ENCODE measurements around the gene DKK3. TPM values are rescaled to one million over a fixed set of nuclear protein-coding genes. Genes with fewer than 3 reads are reported as not detected.

Gene DKK3
- total RNA-seq, 2 donors from 2014 or later: 0.91 to 1.6 TPM

DNA sequence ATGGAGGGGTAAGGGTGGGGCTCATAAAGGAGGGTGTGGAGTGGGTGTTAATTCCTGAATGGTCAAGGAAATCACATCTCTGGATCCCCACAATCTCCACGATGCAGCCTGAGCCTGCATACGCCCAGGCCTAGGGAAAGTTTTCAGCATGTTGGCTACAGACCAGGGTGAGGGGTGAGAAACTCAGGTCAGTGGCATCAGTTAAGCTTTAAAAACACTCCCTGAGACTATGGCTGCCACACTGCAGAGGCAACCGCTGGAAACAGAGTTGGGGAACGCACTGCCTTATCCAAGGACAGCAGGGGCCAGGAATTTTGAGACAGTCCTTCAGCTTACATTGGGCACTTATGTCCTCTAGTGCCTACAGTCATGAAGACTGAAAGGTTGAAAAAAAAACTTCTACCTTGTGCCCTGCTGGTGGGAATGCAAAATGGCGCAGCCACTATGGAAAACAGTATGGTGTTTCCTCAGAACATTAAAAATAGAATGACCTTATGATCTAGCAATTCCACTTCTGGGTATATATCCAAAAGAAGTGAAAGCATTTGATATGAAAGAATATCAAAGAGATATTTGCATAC, 19.7 kb downstream of the DKK3 start:
- peaks cover 26% of the 10 kb centered on the region for H3K27me3 Mint-ChIP-seq
- H3K4me3 Mint-ChIP-seq: no peak overlapping the region
- peaks cover 4% of the 10 kb centered on the region for H3K4me1 Mint-ChIP-seq
- H3K36me3 Mint-ChIP-seq (ENCODE audit: low read depth): peaks cover 2% of the 10 kb centered on the region
- H3K9me3 ChIP-seq (ENCODE audit: control insufficient read depth, low read length, poor library complexity, severe bottlenecking): no peaks in the 10 kb centered on the region
- DNase-seq (no peak), ATAC-seq (no peak)
- no peak overlapping the region for H3K27ac Mint-ChIP-seq

DNA sequence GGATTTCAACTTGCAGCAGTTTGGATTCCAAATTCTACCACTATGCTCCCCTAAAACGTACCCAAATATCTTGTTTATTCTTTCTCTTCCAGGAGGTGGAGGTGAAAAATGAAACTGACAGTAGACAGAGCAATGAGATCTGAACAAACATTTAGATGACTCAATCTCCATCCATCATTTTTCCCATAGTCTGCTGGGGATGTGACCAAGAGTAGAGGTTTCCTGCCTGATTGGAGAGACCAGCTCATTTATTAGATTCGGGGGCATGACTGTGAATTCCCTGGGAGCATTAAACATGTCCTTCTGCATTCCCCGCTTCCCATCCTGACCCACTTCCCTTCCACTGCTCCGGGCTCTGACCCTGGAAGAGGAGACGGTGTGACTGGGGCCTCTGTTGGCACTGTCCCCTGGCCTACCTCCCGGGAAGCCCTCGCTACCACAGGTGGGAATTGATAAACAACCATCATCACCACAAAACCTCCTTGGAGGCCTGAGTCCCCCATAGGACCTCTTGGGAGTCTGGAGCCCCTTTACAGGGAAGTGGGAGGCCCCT, 20.3 kb downstream of the DKK3 start:
- peaks cover 2% of the 10 kb centered on the region for H3K36me3 Mint-ChIP-seq (ENCODE audit: low read depth)
- ATAC-seq: no peak
- H3K27me3 Mint-ChIP-seq: peaks cover 23% of the 10 kb centered on the region
- no peak overlapping the region for H3K4me3 Mint-ChIP-seq
- no peaks in the 10 kb centered on the region for H3K9me3 ChIP-seq (ENCODE audit: control insufficient read depth, low read length, poor library complexity, severe bottlenecking)
- H3K27ac Mint-ChIP-seq: no peak overlapping the region
- no peak for DNase-seq
- peaks cover 4% of the 10 kb centered on the region for H3K4me1 Mint-ChIP-seq

DNA sequence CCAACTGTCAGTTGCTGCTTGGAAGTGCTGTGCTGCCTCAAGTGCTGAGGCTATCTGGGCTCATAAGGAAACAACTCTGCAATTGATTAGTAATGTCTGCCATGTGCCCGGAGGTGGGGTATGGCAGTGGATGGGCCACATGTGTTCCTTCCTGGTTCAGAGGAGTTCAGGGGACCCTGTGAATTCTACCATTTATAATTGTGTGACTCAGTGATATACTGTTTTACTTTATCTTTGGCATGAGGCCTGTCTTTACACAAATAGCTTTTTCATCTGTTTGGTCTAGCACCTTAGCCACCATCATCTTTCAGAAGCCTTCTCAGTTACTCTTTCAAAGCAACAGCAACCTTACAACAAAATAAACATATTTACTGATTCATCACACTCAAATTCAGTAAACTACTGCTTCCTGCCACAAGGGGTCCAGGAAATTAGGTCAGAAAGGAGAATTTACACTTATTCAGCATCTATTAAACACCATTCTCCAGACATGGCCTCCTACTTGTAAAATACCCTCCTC, 20.9 kb downstream of the DKK3 start:
- Mint-ChIP-seq H3K36me3 (ENCODE audit: low read depth) (peaks cover 2% of the 10 kb centered on the region), H3K4me3 (no peak overlapping the region), H3K27ac (no peak overlapping the region), H3K27me3 (peaks cover 21% of the 10 kb centered on the region), H3K4me1 (peaks cover 4% of the 10 kb centered on the region)
- ATAC-seq: no peak
- no peaks in the 10 kb centered on the region for H3K9me3 ChIP-seq (ENCODE audit: control insufficient read depth, low read length, poor library complexity, severe bottlenecking)
- DNase-seq: no peak

DNA sequence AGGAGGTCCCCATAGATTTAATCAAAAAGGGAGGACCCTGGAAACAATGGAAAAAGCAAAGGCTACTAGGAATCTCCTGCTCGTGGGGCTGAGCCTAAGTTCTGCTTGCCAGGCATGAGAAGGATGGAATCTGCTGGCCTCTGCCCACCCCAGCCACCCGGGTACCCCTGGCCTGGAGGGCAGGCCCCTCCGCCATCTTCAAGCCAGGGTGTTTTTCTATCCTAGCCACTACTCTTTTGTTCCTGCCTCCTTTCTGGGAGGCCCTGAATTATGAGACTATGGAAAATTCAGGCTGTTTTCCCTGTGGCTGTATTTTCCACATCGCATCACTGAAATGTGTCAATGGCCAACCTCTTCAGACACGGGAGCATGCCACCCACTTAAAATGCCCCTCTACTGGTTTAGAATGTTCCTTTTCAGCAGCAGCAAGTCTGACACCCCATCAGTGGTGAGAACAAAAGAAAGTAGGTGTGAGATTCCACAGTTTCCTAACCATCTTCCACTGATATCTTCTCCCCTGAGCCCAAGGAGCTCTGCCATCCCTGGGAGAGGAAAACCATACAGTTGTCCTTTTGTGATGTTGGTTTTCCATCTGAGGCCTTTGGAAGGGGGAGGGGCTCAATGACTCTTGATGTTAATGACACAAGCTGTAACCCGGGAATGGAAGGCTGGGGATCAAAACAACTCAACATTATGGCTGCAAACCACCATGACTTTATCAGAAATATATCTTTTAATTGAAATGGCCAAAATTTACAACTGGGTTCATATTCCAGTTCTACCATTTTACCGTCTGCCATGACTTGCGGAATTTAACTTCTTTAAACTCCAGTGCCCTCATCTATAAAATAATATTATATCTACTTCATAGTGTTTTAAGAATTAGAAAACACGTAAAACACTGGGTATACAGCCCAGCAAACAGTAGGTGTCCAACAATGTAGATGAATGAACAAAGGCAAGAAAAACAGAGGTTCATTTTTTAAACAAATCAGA, 22.2 kb downstream of the DKK3 start:
- ATAC-seq (no peak), DNase-seq (no peak)
- Mint-ChIP-seq H3K36me3 (ENCODE audit: low read depth) (peaks cover 2% of the 10 kb centered on the region), H3K27ac (no peak overlapping the region), H3K27me3 (peaks cover 13% of the 10 kb centered on the region), H3K4me3 (no peak overlapping the region), H3K4me1 (peaks cover 3% of the 10 kb centered on the region)
- H3K9me3 ChIP-seq (ENCODE audit: control insufficient read depth, low read length, poor library complexity, severe bottlenecking): no peaks in the 10 kb centered on the region

- Mint-ChIP-seq H3K27me3 (peaks cover 11% of the 10 kb centered on the region), H3K36me3 (ENCODE audit: low read depth) (no peaks in the 10 kb centered on the region), H3K4me3 (no peak overlapping the region), H3K4me1 (peaks cover 3% of the 10 kb centered on the region), H3K27ac (no peak overlapping the region)
- DNase-seq (no peak), ATAC-seq (no peak)
- no peaks in the 10 kb centered on the region for H3K9me3 ChIP-seq (ENCODE audit: control insufficient read depth, low read length, poor library complexity, severe bottlenecking)
These were observed 23.3 kb downstream of the DKK3 start for GRCh38 chr11:11985016-11985715.

DNA sequence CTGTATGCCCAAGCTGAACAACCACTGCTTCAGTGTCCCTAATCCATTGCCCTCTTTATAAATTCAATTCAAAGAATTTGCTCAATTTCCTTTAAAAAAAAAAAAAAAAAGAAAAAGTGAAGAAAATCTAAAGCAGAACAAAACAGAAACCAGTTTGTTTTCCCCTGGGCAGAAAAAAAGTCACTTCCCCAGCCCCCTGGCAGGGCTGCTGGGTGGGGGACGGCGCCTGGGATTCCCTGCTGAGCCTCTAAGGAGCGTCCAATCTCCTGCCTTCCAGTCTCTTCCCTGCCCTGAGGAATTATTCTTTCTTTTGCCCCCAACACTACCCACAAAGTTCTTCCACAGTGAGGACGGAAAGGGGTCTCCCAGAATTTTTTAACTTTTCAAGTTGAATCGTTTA, 23.9 kb downstream of the DKK3 start:
- no peak for ATAC-seq
- Mint-ChIP-seq H3K4me1 (peaks cover 3% of the 10 kb centered on the region), H3K27me3 (peaks cover 11% of the 10 kb centered on the region), H3K27ac (no peak overlapping the region), H3K4me3 (no peak overlapping the region), H3K36me3 (ENCODE audit: low read depth) (no peaks in the 10 kb centered on the region)
- H3K9me3 ChIP-seq (ENCODE audit: control insufficient read depth, low read length, poor library complexity, severe bottlenecking): no peaks in the 10 kb centered on the region
- DNase-seq: no peak

DNA sequence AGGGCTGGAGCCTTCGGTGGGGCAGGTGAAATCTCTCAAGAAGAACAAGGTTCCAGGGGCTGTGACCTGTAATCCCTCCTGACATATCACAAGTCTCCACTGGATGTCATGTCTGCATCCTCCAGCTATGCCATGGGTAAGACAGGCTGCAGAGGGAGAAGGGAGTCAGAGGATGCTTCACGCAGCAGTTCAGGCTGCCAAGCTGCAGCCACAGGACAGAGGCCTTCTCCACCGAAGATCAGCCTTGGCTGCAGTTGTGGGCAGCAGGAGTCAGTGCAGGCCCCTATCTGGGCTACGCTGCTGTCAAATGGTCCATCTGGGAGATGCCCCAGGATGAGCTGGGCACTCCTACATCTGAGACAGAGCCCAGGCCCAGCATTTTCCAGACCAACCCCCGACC, 25.0 kb downstream of the DKK3 start:
- DNase-seq (no peak), ATAC-seq (no peak)
- Mint-ChIP-seq H3K4me3 (no peak overlapping the region), H3K27ac (no peak overlapping the region), H3K27me3 (peaks cover 11% of the 10 kb centered on the region), H3K36me3 (ENCODE audit: low read depth) (no peaks in the 10 kb centered on the region), H3K4me1 (peaks cover 3% of the 10 kb centered on the region)
- no peaks in the 10 kb centered on the region for H3K9me3 ChIP-seq (ENCODE audit: control insufficient read depth, low read length, poor library complexity, severe bottlenecking)

DNA sequence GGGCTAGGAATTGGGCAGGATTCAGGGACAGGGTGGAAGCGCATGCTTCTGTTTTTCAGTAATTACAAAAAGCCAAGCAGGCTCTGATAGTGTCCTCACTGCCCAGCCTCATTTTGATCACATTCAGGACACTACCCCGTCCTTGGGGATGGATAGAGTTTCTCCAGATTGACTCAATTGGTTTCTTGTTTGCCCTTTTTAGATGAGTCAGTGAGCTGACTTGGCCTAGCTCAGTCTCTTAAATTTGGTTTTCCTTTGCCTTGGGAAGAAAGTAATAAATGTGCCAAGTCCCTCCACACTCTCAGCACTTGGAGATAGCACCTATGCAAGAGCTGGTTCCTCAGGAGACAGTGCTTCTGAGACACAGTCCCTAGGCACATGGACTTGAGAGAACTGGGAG, 25.5 kb downstream of the DKK3 start:
- no peaks in the 10 kb centered on the region for H3K9me3 ChIP-seq (ENCODE audit: control insufficient read depth, low read length, poor library complexity, severe bottlenecking)
- Mint-ChIP-seq H3K4me1 (peaks cover 3% of the 10 kb centered on the region), H3K27me3 (peaks cover 11% of the 10 kb centered on the region), H3K4me3 (no peak overlapping the region), H3K27ac (no peak overlapping the region), H3K36me3 (ENCODE audit: low read depth) (no peaks in the 10 kb centered on the region)
- ATAC-seq (no peak), DNase-seq (no peak)

DNA sequence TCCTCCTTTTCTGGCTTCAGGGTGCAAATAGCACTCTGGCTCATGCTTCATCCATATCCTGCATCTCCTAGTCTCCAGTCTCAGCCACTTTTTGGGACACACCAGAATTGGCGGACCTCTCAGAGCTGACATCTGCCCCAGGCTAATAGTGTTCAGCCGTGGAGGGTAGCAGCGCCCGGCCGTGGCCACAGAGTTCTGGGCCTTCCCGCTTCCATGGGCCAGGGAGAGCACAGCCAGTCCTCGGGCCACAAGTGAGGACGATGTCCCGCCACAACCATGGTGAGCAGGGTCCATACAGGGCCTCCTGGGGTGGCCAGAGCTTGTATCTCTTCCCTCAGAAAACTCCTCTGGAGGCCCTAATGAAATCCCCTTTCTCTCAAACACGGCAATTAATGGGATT, 26.0 kb downstream of the DKK3 start:
- H3K9me3 ChIP-seq (ENCODE audit: control insufficient read depth, low read length, poor library complexity, severe bottlenecking): no peaks in the 10 kb centered on the region
- Mint-ChIP-seq H3K4me1 (no peaks in the 10 kb centered on the region), H3K27me3 (peaks cover 11% of the 10 kb centered on the region), H3K4me3 (no peak overlapping the region), H3K27ac (no peak overlapping the region), H3K36me3 (ENCODE audit: low read depth) (no peaks in the 10 kb centered on the region)
- DNase-seq (no peak), ATAC-seq (no peak)

DNA sequence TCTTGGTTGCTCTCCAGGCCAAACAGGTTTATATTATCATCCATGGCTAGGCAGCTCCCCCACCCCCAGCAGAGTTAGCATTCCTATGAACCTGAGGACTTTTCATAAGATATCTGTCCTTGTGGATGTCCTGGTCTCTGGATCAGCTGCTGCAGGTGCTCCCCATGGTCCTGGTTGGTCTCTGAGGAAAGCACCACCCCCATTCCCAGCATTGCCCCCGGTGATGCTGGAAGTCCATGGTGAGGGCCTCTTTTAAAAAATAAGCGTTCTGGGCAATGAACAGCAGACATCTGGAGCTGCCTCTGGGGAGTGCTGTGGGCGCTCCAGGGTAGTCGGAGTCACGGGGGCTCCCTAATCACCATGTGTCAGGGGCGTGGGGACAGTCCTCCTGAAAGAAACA, 26.6 kb downstream of the DKK3 start:
- DNase-seq: no peak
- Mint-ChIP-seq H3K27ac (no peak overlapping the region), H3K36me3 (ENCODE audit: low read depth) (no peaks in the 10 kb centered on the region), H3K4me3 (no peak overlapping the region), H3K27me3 (peaks cover 11% of the 10 kb centered on the region), H3K4me1 (no peaks in the 10 kb centered on the region)
- no peak for ATAC-seq
- H3K9me3 ChIP-seq (ENCODE audit: control insufficient read depth, low read length, poor library complexity, severe bottlenecking): no peaks in the 10 kb centered on the region

DNA sequence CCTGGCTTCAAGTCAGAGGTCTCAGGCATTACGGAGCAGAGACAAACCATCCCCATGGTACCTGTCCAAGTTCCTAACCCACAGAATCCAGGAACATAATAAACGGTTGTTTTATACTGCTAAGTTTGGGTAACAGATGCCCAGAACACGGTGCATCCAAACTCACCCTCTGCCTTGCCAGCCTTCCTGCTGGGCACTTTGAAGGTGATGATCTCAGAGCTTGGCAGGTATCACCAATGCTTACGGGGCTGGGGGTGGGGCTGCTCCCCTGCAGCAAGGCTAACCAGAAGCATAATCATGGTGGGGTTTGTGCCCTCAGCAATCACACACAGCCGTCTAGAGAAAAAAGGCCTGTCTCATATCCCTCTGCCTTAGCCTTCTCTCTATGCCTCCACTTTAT, 27.1 kb downstream of the DKK3 start:
- Mint-ChIP-seq H3K4me3 (no peak overlapping the region), H3K36me3 (ENCODE audit: low read depth) (no peaks in the 10 kb centered on the region), H3K27me3 (peaks cover 11% of the 10 kb centered on the region), H3K27ac (no peak overlapping the region), H3K4me1 (peaks cover under 1% of the 10 kb centered on the region)
- ATAC-seq (no peak), DNase-seq (no peak)
- no peaks in the 10 kb centered on the region for H3K9me3 ChIP-seq (ENCODE audit: control insufficient read depth, low read length, poor library complexity, severe bottlenecking)

GRCh38 chr11:11980841-11981308, 27.6 kb downstream of the DKK3 start:
- H3K9me3 ChIP-seq (ENCODE audit: control insufficient read depth, low read length, poor library complexity, severe bottlenecking): no peaks in the 10 kb centered on the region
- Mint-ChIP-seq H3K27ac (no peak overlapping the region), H3K36me3 (ENCODE audit: low read depth) (no peaks in the 10 kb centered on the region), H3K4me1 (peaks cover 4% of the 10 kb centered on the region), H3K27me3 (peaks cover 11% of the 10 kb centered on the region), H3K4me3 (no peak overlapping the region)
- ATAC-seq (no peak), DNase-seq (no peak)

DNA sequence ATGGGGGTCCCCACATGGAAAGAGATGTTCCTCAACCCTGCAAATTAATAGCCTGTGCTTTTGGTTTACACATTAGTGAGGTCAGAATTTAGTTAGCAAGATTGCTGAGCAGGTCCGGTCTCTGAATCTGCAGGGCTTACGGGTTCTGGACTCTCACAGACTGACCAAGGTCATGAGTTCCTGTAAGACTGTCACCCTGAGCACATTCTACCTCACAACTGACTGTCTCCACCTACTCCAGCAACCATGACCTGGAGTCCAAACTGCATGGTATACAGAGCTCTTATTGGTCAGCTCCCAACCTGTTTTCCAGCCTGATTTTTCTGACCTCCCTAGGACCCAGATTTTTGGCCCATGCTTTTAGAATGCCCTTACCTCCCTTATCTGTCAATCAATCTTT, 28.2 kb downstream of the DKK3 start:
- Mint-ChIP-seq H3K4me1 (peaks cover 5% of the 10 kb centered on the region), H3K36me3 (ENCODE audit: low read depth) (no peaks in the 10 kb centered on the region), H3K27ac (no peak overlapping the region), H3K4me3 (no peak overlapping the region), H3K27me3 (peaks cover 11% of the 10 kb centered on the region)
- no peaks in the 10 kb centered on the region for H3K9me3 ChIP-seq (ENCODE audit: control insufficient read depth, low read length, poor library complexity, severe bottlenecking)
- DNase-seq (no peak), ATAC-seq (no peak)
